Astrocyte (in vitro differentiated cells and primary cell): ENCODE data around the gene PTPRN2. TPM values are rescaled to one million over a fixed set of nuclear protein-coding genes. Genes with fewer than 3 reads are reported as not detected.

Experiments
- DNase-seq: peaks from one replicate; pipeline ENCODE4 v3.0.0-alpha.2; 2010; ENCODE audit warnings: low read depth
- FAIRE-seq: peaks from 2 replicates; lab custom pipeline; 2011; peaks lifted over from hg19 to GRCh38; lab: Jason Lieb, UNC
- H2AFZ ChIP-seq: 2 replicates; pipeline ENCODE4 v1.6.0; 2012; ENCODE audit warnings: low read depth, low read length, inconsistent platforms
- H3K27ac ChIP-seq: 2 replicates; pipeline ENCODE4 v1.5.1; 2011; ENCODE audit warnings: low read depth, low read length, inconsistent platforms
- H3K27me3 ChIP-seq: 2 replicates; pipeline ENCODE4 v1.6.0; 2011; ENCODE audit warnings: low read length, inconsistent platforms; ENCODE audit not compliant: insufficient read depth
- H3K36me3 ChIP-seq: 2 replicates; pipeline ENCODE4 v1.5.1; 2011; ENCODE audit warnings: low read length, inconsistent platforms; ENCODE audit not compliant: insufficient read depth
- H3K4me1 ChIP-seq: 2 replicates; pipeline ENCODE4 v1.5.1; 2011; ENCODE audit warnings: low read length, inconsistent platforms; ENCODE audit not compliant: insufficient read depth
- H3K4me2 ChIP-seq: 2 replicates; pipeline ENCODE4 v1.6.0; 2012; ENCODE audit warnings: low read length, inconsistent platforms
- H3K4me3 ChIP-seq: 2 replicates; pipeline ENCODE4 v1.5.1; 2011; ENCODE audit warnings: low read depth, mild to moderate bottlenecking, low read length, inconsistent platforms; ENCODE audit not compliant: insufficient read depth
- H3K79me2 ChIP-seq: 2 replicates; pipeline ENCODE4 v1.6.0; 2012; ENCODE audit warnings: mild to moderate bottlenecking, low read length, inconsistent platforms; ENCODE audit not compliant: insufficient read depth
- H3K9ac ChIP-seq: 2 replicates; pipeline ENCODE4 v1.6.0; 2012; ENCODE audit warnings: mild to moderate bottlenecking, low read length, inconsistent platforms
- H3K9me3 ChIP-seq: 2 replicates; pipeline ENCODE4 v1.5.1; 2012; ENCODE audit warnings: low read depth, mild to moderate bottlenecking, low read length, inconsistent platforms; ENCODE audit not compliant: insufficient read depth
- H4K20me1 ChIP-seq: 2 replicates; pipeline ENCODE4 v1.6.0; 2012; ENCODE audit warnings: low read length, inconsistent platforms; ENCODE audit not compliant: insufficient read depth
- H3K27ac Mint-ChIP-seq: one replicate; pipeline ENCODE4 v1.8.0; 2021; ENCODE audit warnings: mild to moderate bottlenecking, mixed read lengths; ENCODE audit not compliant: unreplicated experiment
- H3K27me3 Mint-ChIP-seq: one replicate; pipeline ENCODE4 v1.8.0; 2021; ENCODE audit warnings: low read depth, mixed read lengths; ENCODE audit not compliant: unreplicated experiment
- H3K36me3 Mint-ChIP-seq: one replicate; pipeline ENCODE4 v1.8.0; 2021; ENCODE audit warnings: low read depth, mixed read lengths; ENCODE audit not compliant: unreplicated experiment
- H3K4me1 Mint-ChIP-seq: one replicate; pipeline ENCODE4 v1.8.0; 2021; ENCODE audit warnings: low read depth, mixed read lengths; ENCODE audit not compliant: unreplicated experiment
- H3K4me3 Mint-ChIP-seq: one replicate; pipeline ENCODE4 v1.8.0; 2021; ENCODE audit warnings: mild to moderate bottlenecking, moderate library complexity, mixed read lengths; ENCODE audit not compliant: unreplicated experiment
- H3K9me3 Mint-ChIP-seq: one replicate; pipeline ENCODE4 v1.8.0; 2021; ENCODE audit warnings: mild to moderate bottlenecking, mixed read lengths; ENCODE audit not compliant: unreplicated experiment
- EZH2 ChIP-seq: IDR thresholded peaks from 2 replicates; pipeline ENCODE4 v1.6.1; 2012; ENCODE audit warnings: mild to moderate bottlenecking, low read length, inconsistent platforms; ENCODE audit not compliant: insufficient read depth
- total RNA-seq: library from RNA; stranded (reverse); gene quantifications from 2 replicates; pipeline ENCODE4 v1.2.1, GENCODE V29; 2021
- TF ChIP-seq, protein P1 (sequence below): IDR thresholded peaks from 2 replicates; pipeline ENCODE4 v1.5.1; 2011; ENCODE audit warnings: low read depth, mild to moderate bottlenecking, inconsistent platforms, low read length, moderate library complexity; ENCODE audit not compliant: insufficient read depth

PTPRN2 gene
- total RNA-seq, 1 donor from 2014 or later, result 0.09 TPM

DNA sequence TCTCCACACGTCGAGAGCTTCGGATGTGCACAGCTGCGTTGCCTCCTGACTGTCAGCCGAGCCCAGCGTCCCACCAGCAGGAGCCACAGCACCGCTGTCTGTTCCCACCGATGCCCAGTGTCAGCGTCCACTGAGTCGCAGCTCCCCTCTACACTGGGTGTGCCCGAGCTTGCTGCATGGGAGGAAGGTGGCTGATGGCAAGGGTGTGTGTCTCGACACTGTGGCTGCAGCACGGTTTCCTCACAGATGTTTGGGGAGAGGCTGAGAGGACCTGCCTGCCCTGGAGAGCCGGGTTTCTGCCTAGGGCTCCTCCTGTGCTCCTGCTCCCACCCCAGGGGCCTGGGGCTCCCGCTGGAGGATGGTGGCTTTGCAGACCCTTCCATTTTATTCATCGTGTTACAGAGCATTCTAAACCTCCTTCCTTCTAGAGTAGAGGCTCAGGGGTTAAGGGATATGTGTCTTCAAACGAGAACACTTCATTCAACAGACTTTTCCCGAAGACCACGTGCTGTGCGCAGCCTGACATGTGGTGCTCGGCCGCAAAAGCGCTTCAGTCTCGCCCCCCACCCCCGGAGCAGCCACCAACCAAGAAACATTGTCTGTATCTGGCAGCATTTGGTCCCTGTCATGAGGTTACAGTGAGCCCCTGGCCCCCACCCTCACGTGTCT is 866.0 kb downstream of the PTPRN2 start:
- no peaks in the 10 kb centered on the region for H3K27me3 Mint-ChIP-seq
- Histone ChIP-seq H3K27ac (no peak overlapping the region), H3K79me2 (no peaks in the 10 kb centered on the region), H3K4me1 (no peaks in the 10 kb centered on the region), H4K20me1 (no peaks in the 10 kb centered on the region), H3K36me3 (no peaks in the 10 kb centered on the region), H3K4me2 (no peak overlapping the region), H3K9me3 (peaks cover 3% of the 10 kb centered on the region), H3K4me3 (no peak overlapping the region), H3K27me3 (peaks cover 9% of the 10 kb centered on the region), H3K9ac (no peak overlapping the region), H2AFZ (no peak overlapping the region)
- FAIRE-seq (no peak), DNase-seq (no peak)
- H3K4me3 Mint-ChIP-seq, result no peak overlapping the region
- no peaks in the 10 kb centered on the region for H3K36me3 Mint-ChIP-seq
- peaks cover 29% of the 10 kb centered on the region for H3K9me3 Mint-ChIP-seq
- TF ChIP-seq, protein P1, sequence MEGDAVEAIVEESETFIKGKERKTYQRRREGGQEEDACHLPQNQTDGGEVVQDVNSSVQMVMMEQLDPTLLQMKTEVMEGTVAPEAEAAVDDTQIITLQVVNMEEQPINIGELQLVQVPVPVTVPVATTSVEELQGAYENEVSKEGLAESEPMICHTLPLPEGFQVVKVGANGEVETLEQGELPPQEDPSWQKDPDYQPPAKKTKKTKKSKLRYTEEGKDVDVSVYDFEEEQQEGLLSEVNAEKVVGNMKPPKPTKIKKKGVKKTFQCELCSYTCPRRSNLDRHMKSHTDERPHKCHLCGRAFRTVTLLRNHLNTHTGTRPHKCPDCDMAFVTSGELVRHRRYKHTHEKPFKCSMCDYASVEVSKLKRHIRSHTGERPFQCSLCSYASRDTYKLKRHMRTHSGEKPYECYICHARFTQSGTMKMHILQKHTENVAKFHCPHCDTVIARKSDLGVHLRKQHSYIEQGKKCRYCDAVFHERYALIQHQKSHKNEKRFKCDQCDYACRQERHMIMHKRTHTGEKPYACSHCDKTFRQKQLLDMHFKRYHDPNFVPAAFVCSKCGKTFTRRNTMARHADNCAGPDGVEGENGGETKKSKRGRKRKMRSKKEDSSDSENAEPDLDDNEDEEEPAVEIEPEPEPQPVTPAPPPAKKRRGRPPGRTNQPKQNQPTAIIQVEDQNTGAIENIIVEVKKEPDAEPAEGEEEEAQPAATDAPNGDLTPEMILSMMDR, result no peak
- no peak for TF ChIP-seq EZH2
- H3K27ac Mint-ChIP-seq, result no peak overlapping the region
- H3K4me1 Mint-ChIP-seq, result no peaks in the 10 kb centered on the region

DNA sequence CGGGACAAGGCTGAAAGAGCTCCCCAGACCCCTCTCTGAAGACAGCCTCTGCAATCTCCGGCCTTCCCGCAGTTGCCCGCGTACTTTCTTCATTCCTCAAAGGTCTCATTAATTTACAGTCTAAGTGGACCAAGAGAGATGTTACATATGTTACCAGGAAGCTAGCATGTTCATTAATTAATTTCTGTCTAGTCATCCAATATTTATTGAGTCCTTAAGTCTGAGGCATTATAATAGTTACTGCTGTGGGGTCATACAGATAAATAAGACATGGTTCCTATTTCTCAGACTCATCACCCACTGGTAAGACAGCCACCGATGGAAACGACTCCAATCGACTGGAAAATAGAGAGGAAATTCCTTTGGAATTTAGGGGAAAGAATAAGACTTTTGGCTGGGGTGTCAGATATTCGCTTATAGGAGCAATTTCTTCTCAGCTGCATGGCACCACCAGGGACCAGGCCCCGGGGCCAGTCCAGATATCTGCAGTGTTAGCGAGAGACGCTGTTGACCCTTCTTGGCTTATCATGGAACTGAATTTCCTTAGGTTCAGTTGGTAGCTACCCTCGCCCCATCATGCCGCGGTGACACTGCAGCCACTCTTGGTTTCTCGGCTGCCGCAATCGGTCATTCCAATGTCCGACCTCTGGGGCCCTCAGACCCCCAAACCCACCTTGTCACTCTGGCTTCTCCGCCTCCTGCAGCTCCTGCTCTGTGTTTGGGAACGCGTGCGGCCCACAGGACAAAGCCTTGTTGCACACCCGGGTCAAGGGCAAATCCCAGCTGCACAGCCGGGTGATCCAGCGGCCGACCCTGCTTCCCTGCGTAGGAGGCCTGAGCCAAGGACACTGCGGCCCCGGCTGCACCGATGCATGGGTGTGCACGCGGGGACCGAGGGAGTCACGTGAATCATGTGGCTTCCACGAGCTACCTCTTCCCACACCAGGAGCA is 867.6 kb downstream of the PTPRN2 start:
- H3K27me3 Mint-ChIP-seq, result no peaks in the 10 kb centered on the region
- Histone ChIP-seq H3K79me2 (no peaks in the 10 kb centered on the region), H3K27ac (no peak overlapping the region), H3K36me3 (no peaks in the 10 kb centered on the region), H3K27me3 (peaks cover 9% of the 10 kb centered on the region), H3K4me2 (no peak overlapping the region), H2AFZ (no peak overlapping the region), H3K9ac (no peak overlapping the region), H3K4me1 (no peaks in the 10 kb centered on the region), H3K4me3 (no peak overlapping the region), H4K20me1 (no peaks in the 10 kb centered on the region), H3K9me3 (peaks cover 3% of the 10 kb centered on the region)
- no peak for DNase-seq
- no peaks in the 10 kb centered on the region for H3K4me1 Mint-ChIP-seq
- TF ChIP-seq, protein P1, result no peak
- TF ChIP-seq EZH2, result no peak
- H3K36me3 Mint-ChIP-seq, result no peaks in the 10 kb centered on the region
- H3K4me3 Mint-ChIP-seq, result no peak overlapping the region
- no peak for FAIRE-seq
- peaks cover 34% of the 10 kb centered on the region for H3K9me3 Mint-ChIP-seq
- H3K27ac Mint-ChIP-seq, result no peak overlapping the region
